Cardiac muscle cell (in vitro differentiated cells and primary cell): Measurements from ENCODE around the gene BEND6. TPM values are rescaled to one million over a fixed set of nuclear protein-coding genes. Genes with fewer than 3 reads are reported as not detected.

Source experiments
- DNase-seq, 2 donors: peaks; one replicate each; pipeline versions ENCODE4 v3.0.0 to v3.0.0-alpha.2; 2010 to 2017; ENCODE audit warnings: low read depth in 1 of 2, low spot score in 1 of 2
- H3K27ac ChIP-seq: fragments of 200-600 bp; sonication (generic); 2 replicates; pipeline ENCODE4 v1.5.1; 2016
- H3K27me3 ChIP-seq: fragments of 200-600 bp; sonication (generic); 2 replicates; pipeline ENCODE4 v1.6.0; 2016; ENCODE audit warnings: control low read depth
- H3K36me3 ChIP-seq: fragments of 200-600 bp; sonication (generic); 2 replicates; pipeline ENCODE4 v1.5.1; 2016; ENCODE audit warnings: control low read depth
- H3K4me1 ChIP-seq: fragments of 200-600 bp; sonication (generic); 2 replicates; pipeline ENCODE4 v1.8.1; 2017; ENCODE audit warnings: low read depth, mild to moderate bottlenecking, mixed run types
- H3K4me3 ChIP-seq: fragments of 200-600 bp; sonication (generic); 2 replicates; pipeline ENCODE4 v1.5.1; 2016; ENCODE audit warnings: mild to moderate bottlenecking
- H3K9me3 ChIP-seq: fragments of 200-600 bp; sonication (generic); 2 replicates; pipeline ENCODE4 v1.5.1; 2017; ENCODE audit warnings: low read depth, mild to moderate bottlenecking, control low read depth
- polyA plus RNA-seq: library from polyadenylated mRNA; unstranded; fragments of >200 nt; fragmentation: Nextera tagmentation; extraction: Ambion mirVana; gene quantifications from 2 replicates; pipeline ENCODE4 v1.2.1, GENCODE V29; 2016
- total RNA-seq: library from RNA; depleted of rRNA; stranded (reverse); fragments of >200 nt; gene quantifications from 2 replicates; pipeline ENCODE4 v1.2.3, GENCODE V29; 2016
- TF ChIP-seq, protein P1 (sequence below): IDR thresholded peaks from 2 replicates; pipeline ENCODE4 v1.5.1; 2012; ENCODE audit warnings: low read depth, mild to moderate bottlenecking, low read length

BEND6 gene
- total and polyA plus RNA-seq, 2 experiments from 2014 or later: 0.09 to 0.84 TPM

DNA sequence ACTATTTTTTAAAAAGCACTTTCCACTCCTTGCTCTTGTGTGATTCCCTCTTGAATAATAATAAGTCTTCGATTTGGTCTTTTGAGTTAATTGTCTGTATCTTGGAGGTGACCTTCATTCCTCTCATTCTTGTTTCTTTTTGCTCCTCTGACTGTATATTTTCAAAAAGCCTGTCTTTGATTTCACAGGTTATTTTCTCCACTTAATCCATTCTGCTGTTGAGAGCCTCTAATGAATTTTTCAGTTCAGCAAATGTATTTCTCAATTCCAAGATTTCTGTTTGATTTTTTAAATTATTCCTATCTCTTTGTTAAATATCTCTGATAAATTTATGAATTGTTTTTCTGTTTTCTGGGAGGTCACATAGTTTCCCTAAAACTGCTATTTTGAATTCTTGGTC lies 69.9 kb downstream of the BEND6 start:
- no peaks in the 10 kb centered on the region for H3K9me3 ChIP-seq
- no peaks in the 10 kb centered on the region for H3K36me3 ChIP-seq
- DNase-seq: no peak
- H3K27ac ChIP-seq: no peak overlapping the region
- no peaks in the 10 kb centered on the region for H3K27me3 ChIP-seq
- no peaks in the 10 kb centered on the region for H3K4me1 ChIP-seq
- no peak overlapping the region for H3K4me3 ChIP-seq
- TF ChIP-seq, protein P1, sequence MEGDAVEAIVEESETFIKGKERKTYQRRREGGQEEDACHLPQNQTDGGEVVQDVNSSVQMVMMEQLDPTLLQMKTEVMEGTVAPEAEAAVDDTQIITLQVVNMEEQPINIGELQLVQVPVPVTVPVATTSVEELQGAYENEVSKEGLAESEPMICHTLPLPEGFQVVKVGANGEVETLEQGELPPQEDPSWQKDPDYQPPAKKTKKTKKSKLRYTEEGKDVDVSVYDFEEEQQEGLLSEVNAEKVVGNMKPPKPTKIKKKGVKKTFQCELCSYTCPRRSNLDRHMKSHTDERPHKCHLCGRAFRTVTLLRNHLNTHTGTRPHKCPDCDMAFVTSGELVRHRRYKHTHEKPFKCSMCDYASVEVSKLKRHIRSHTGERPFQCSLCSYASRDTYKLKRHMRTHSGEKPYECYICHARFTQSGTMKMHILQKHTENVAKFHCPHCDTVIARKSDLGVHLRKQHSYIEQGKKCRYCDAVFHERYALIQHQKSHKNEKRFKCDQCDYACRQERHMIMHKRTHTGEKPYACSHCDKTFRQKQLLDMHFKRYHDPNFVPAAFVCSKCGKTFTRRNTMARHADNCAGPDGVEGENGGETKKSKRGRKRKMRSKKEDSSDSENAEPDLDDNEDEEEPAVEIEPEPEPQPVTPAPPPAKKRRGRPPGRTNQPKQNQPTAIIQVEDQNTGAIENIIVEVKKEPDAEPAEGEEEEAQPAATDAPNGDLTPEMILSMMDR: no peak

DNA sequence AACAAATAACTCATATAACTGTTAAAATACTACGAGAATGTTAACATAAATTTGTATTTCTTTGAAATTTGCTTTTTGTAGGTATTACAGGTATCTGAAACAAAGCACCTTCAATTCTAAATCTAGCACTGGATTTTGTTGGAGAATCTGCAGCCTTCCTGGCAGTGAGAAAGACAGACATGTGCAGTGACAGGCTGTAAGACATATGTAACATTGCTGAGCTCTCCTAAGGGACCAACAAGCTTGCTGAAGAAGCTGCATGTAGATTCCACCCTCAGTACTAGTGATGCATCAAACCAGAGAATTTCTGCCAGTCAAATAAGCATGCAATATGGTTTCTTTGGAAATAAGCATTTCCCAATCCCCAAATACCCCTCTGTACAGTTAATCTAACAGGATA lies 71.1 kb downstream of the BEND6 start:
- H3K4me3 ChIP-seq: no peak overlapping the region

DNA sequence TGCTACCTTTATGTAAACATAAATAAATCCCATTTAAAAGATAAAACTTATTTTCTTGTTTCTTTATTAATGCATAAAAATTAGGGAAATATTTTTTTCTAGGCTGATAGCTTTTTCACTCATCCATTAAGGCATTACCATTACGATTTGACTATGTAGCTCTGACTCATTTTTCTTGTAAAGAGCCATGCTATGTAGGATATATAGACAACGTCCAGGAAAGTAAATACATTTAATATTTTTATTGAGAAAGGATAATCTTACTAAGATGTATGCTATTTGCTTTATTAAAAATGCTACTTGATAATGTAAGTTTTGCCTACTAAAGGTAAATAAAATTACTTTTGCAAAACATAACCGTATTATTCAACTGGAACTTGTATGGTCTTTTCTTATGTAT lies 72.4 kb downstream of the BEND6 start:
- no peaks in the 10 kb centered on the region for H3K36me3 ChIP-seq
- no peaks in the 10 kb centered on the region for H3K27me3 ChIP-seq
- TF ChIP-seq, protein P1: no peak
- no peak overlapping the region for H3K27ac ChIP-seq
- H3K4me1 ChIP-seq: no peaks in the 10 kb centered on the region
- H3K9me3 ChIP-seq: no peaks in the 10 kb centered on the region
- DNase-seq: no peak
- no peak overlapping the region for H3K4me3 ChIP-seq

More for the DNA sequence above, 71.1 kb downstream of the BEND6 start:
- H3K27ac ChIP-seq: no peak overlapping the region
- no peaks in the 10 kb centered on the region for H3K36me3 ChIP-seq
- TF ChIP-seq, protein P1: no peak
- H3K27me3 ChIP-seq: no peaks in the 10 kb centered on the region
- no peaks in the 10 kb centered on the region for H3K4me1 ChIP-seq
- DNase-seq: no peak
- H3K9me3 ChIP-seq: no peaks in the 10 kb centered on the region

DNA sequence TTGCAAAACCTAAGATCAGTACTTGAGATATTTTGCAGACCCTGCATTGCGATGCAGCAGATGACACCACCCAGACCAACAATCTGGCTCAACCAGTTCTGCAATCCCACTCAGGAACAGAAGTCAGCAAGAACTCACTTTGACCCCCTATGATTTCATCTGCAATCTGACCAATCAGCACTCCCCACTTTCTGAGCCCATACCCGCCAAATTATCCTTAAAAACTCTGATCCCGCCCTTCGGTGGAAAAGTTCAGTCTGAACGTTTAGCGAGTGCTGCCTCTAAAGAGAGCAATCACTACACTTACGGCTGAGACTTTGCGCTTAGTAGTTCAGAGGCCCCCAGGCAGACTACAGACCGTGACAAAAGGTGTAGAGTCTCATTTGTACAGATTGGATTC lies 74.3 kb downstream of the BEND6 start:
- Histone ChIP-seq H3K4me3 (no peak overlapping the region), H3K36me3 (no peaks in the 10 kb centered on the region), H3K4me1 (no peaks in the 10 kb centered on the region), H3K27me3 (no peaks in the 10 kb centered on the region), H3K9me3 (no peaks in the 10 kb centered on the region), H3K27ac (no peak overlapping the region)
- DNase-seq: no peak
- TF ChIP-seq, protein P1: no peak

DNA sequence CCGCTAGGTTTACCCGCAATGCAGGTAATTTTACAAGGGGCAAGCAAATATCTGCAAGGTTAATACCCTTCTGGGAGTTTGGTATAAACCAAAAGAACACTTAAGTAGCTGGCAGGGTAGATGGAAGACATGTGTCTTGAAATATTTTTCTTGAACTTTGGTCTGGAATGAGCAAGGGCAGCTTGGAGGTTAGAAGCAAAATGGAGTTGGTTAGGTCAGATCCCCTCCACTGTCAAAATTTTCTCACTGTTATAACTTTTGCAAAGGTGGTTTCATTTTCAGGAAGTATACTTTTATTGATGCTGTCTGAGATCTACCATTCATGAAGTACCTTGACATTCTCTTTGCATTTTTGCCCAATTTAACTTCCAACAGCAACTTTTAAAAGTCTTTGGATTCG lies 78.3 kb downstream of the BEND6 start:
- Histone ChIP-seq H3K9me3 (no peaks in the 10 kb centered on the region), H3K27me3 (no peaks in the 10 kb centered on the region), H3K4me3 (no peak overlapping the region), H3K4me1 (no peaks in the 10 kb centered on the region), H3K36me3 (no peaks in the 10 kb centered on the region), H3K27ac (no peak overlapping the region)
- TF ChIP-seq, protein P1: no peak
- no peak for DNase-seq

DNA sequence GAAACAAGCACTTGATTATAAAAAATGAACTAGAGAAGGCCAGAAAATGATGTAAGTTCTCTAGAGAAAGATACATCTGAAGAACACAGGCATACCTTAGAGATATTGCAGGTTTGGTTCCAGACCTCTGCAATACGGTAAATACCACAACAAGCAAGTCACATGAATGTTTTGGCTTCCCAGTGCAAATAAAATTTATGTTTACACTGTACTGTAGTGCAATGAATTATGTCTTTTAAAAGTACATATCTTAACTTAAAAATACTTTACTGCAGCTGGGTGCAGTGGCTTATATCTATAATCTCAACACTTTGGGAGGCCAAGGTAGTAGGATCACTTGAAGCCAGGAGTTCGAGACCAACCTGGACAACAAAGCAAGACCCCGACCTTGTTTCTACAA lies 80.6 kb downstream of the BEND6 start:
- Histone ChIP-seq H3K27ac (no peak overlapping the region), H3K4me1 (no peaks in the 10 kb centered on the region), H3K9me3 (no peaks in the 10 kb centered on the region), H3K36me3 (no peaks in the 10 kb centered on the region), H3K27me3 (no peaks in the 10 kb centered on the region), H3K4me3 (no peak overlapping the region)
- TF ChIP-seq, protein P1: no peak
- DNase-seq: no peak
